GM19395 (cell line): ENCODE results near the gene HADHA.
"Not testable (repeated sequence)": the region's sequence is repeated elsewhere in the genome, so short reads cannot be mapped to it uniquely, and the experiment has no call there.

ENCODE experiments used
- ATAC-seq: cut with Tn5 transposase; IDR thresholded peaks from one replicate; pipeline ENCODE4 v1.9.1; 2021; ENCODE audit warnings: mild to moderate bottlenecking, moderate library complexity; ENCODE audit not compliant: unreplicated experiment

Gene HADHA

GRCh38 chr2:26176279-26176615 is 68.2 kb downstream of the HADHA start:
- no peak for ATAC-seq

GRCh38 chr2:26175466-26176278 is 68.8 kb downstream of the HADHA start:
- no peak for ATAC-seq

- no peak for ATAC-seq
Measured at GRCh38 chr2:26174691-26175465, 69.6 kb downstream of the HADHA start.

- ATAC-seq = no peak
Measured at GRCh38 chr2:26173776-26174482, 70.5 kb downstream of the HADHA start.

GRCh38 chr2:26172871-26173775 is 71.3 kb downstream of the HADHA start, which contains the start of gene GAREM2:
GAREM2 (plus strand) TSS chr2:26173088; CDS start chr2:26173221, 133 bp downstream.
- ATAC-seq = no peak

GRCh38 chr2:26172189-26172870 is 72.1 kb downstream of the HADHA start:
- ATAC-seq = no peak

GRCh38 chr2:26170795-26171194 is 73.6 kb downstream of the HADHA start:
- ATAC-seq = no peak

- no peak for ATAC-seq
Measured at GRCh38 chr2:26169681-26170414, 74.6 kb downstream of the HADHA start.

- no peak for ATAC-seq
Measured at GRCh38 chr2:26169226-26169625, 75.2 kb downstream of the HADHA start.

GRCh38 chr2:26168785-26169184 is 75.6 kb downstream of the HADHA start:
- no peak for ATAC-seq

GRCh38 chr2:26166541-26166940 is 77.9 kb downstream of the HADHA start:
- ATAC-seq = not testable (repeated sequence)

- ATAC-seq = no peak
Measured at GRCh38 chr2:26165403-26165802, 79.0 kb downstream of the HADHA start.

- no peak for ATAC-seq
Measured at GRCh38 chr2:26164641-26165211, 79.7 kb downstream of the HADHA start.

GRCh38 chr2:26164231-26164630 is 80.2 kb downstream of the HADHA start:
- no peak for ATAC-seq

- ATAC-seq = no peak
Measured at GRCh38 chr2:26162963-26163362, 81.5 kb downstream of the HADHA start.

GRCh38 chr2:26161926-26162325 is 82.5 kb downstream of the HADHA start:
- no peak for ATAC-seq

- no peak for ATAC-seq
Measured at GRCh38 chr2:26157580-26157979, 86.9 kb downstream of the HADHA start.

- no peak for ATAC-seq
Measured at GRCh38 chr2:26150243-26150642, 94.2 kb downstream of the HADHA start.

- ATAC-seq = no peak
Measured at GRCh38 chr2:26148501-26148900, 95.9 kb downstream of the HADHA start.
